HG02642 (cell line): ENCODE measurements around the gene LAP3.
"Not testable (repeated sequence)": the region's sequence is repeated elsewhere in the genome, so short reads cannot be mapped to it uniquely, and the experiment has no call there.

ENCODE experiments used
- ATAC-seq: cut with Tn5 transposase; IDR thresholded peaks from one replicate; pipeline ENCODE4 v1.9.1; 2021; ENCODE audit warnings: mild to moderate bottlenecking; ENCODE audit not compliant: unreplicated experiment, poor library complexity

Gene LAP3

DNA sequence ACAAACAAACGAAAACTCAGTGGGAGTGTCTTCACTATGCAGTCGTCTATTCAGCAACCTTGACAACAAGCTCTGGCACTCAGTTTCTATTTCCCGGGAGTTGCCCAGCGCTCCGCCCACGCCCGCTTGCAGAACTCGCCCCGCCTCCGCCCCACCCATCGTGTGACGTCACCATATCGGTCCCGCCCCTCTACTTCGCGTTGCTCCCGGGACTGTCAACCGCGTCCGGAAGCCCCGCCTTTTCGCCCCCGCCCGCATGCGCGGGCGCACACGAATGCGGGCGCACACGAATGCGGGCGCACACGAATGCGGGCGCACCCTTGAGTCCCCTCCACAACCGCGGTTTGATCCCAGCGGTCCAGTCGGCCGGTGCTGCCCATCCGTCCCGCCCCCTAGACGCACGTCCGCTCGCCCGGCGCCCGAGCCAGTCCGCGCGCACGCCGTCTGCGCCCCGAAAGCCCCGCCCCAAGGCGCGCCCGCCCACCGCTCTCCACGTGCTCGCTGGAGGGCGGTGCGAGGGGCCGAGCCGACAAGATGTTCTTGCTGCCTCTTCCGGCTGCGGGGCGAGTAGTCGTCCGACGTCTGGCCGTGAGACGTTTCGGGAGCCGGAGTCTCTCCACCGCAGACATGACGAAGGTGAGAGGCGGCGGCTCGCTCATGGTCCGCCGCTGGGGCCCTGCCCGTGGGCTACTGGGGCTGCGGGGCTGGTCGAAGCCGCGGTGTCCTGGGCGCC lies at the start of gene LAP3:
TSS of gene LAP3 (plus strand) at position 267 of the 733 bp plus-strand sequence. CDS start at position 535, 268 bp downstream.
- ATAC-seq, result peak; percentile 90

DNA sequence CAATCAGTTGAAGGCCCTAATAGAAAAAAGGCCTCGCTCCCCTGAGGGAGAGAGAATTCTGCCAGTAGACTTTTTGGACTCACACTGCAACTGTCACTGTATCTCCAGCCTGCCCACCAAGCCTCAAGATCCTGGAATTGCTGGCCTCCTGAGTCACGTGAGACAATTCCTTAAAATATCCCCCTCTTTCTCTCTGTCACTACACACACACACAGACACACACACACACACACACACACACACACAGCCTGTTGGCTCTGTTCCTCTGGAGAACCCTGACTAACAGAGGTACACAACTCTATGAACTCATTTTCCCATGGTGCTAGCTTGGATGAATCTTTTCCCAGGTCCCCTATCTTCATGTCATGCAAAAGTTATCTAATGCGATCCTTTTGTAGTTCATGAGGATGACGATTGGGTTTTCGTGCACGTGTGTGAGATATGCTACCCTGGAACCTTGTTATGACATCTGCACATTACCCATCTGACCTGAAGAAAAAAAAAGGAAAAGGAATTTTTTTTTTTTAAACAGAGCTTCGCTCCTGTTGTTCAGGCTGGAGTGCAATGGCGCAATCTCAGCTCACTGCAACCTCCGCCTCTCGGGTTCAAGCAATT lies 48.3 kb upstream of the LAP3 start:
- no peak for ATAC-seq

DNA sequence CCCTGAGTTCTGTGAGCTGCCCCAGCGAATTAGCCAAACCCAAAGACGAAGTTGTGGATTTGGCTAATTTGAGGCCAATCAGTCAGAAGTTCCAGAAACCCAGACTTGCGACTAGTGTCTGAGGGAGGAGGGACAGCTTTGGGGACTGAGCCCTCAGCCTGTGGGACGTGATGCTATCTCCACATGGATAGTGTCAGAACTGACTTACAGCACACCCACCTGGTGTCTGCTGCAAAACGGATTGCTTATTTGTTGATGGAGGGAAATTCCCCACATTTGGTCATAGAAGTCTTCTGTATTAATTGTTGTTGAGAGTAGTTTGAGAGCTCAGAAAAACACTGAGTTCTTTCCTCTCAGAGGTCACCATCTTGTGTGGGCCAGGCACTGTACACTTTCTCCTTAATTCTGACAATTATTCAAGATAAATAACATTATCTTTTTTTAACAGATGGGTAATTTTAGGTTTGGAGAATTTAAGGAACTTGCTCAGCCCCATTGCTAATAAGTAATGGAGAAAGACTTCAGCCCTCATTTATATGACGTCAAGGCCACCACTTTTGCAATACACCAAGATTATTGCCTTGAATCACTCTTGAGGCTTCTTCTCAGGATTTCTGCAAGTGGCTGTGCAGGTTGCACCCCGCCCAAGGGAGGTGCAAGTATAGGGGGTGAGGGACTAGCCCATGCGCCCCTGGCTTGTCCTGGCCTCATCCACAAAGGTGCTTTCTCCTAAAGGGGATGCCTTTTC lies 45.3 kb upstream of the LAP3 start:
- ATAC-seq, result no peak

DNA sequence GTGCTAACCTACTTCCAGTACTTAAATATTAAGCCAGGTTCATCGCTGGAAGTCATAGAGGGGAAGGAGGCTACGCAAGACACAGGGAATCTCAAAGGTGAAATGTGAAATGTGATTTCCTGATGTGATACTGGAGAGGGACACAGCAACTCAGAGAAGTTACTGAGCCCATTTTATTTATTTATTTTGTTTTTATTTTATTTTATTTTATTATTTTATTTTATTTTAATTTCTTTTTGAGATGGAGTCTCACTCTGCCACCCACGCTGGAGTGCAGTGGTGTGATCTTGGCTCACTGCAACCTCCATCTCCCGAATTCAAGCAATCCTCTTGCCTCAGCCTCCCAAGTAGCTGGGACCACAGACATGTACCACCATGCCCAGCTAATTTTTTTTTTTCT lies 42.3 kb upstream of the LAP3 start:
- ATAC-seq, result no peak

DNA sequence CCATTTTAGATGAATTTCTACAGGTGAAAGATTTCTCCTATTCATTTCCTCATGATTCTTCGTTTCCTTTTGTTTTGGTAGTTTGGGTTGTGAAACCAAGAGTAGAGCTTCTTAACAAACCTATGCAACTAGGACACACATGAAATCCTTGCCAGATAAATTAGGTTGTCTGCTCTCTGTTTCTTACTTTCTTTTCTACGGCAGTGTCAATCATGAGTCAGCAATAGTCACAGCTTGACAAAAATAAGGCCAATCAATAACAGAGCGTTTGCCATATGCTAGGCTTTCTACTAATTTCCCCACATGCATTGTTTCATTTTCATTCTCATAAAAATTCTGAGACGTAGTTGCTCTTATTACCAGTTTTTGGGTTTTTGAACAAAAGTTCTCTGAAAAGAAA lies 41.8 kb upstream of the LAP3 start:
- no peak for ATAC-seq

DNA sequence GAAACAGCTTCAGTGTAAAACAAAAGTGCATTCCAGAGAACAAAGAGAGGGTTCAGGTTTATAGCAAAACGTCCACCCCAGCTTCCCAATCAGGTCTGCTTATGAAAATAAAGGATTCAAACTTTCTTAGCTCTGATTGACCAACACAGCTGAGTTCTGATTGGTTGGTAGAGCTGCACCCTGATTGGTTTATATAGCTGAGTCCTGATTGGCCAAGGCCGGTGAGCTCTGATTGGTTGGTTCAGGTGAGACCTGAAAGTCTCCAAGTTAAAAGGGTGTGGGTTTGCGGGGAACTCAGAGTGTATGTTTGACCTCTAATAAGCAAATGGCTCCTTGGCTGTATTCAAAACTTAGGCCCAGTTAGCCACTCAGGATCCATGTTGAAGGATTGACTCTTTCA lies 41.1 kb upstream of the LAP3 start:
- peak; percentile 44 for ATAC-seq

DNA sequence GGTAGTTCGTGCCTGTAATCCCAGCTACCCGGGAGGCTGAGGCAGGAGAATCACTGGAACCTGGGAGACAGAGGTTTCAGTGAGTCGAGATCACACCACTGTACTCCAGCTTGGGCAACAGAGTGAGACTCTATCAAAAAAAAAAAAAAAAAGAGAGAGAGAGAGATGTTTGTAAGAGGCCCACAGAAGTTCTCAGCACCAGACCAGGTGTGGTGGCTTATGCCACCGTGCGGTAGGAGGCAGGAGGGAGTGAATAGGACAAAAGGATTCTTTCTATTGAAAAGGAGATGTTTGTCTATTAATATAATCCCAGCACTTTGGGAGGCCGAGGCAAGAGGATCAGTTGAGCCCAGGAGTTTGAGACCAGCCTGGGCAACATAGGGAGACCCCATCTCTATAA lies 39.9 kb upstream of the LAP3 start:
- not testable (repeated sequence) for ATAC-seq

DNA sequence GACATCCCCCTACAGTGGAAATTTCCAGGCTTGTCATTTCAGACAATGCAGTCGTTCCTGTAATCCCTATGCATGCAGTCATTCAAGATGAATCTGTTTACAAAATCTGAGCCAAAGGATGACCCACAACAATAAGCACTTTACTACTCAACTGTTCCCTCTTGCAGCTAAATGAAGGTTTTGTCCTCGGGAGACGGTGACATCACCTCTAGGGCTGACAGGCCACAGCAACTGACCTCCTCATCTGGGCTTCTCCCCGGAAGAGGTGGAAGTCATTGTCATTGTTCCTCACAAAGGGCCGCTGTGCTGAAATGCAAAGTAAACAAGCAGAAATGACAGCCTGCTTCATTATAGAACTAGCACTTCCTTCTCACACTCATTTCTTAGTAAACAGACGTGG lies 32.8 kb upstream of the LAP3 start:
- no peak for ATAC-seq

DNA sequence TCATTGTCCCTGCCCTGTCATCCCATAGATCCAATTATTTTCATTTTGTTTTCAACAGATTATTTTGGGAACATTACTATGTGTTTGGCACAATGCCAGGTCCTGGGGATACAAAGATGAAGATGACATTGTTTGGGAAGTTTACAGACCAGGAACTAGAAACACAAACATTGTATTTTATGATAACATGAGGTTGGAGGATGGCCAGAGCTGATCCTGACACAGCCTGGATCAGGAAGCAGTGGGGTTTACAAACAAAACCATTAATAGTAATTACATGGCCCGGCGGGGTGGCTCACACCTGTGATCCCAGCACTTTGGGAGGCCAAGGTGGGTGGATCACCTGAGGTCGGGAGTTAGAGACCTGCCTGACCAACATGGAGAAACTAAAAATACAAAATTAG lies 32.2 kb upstream of the LAP3 start:
- ATAC-seq, result no peak

DNA sequence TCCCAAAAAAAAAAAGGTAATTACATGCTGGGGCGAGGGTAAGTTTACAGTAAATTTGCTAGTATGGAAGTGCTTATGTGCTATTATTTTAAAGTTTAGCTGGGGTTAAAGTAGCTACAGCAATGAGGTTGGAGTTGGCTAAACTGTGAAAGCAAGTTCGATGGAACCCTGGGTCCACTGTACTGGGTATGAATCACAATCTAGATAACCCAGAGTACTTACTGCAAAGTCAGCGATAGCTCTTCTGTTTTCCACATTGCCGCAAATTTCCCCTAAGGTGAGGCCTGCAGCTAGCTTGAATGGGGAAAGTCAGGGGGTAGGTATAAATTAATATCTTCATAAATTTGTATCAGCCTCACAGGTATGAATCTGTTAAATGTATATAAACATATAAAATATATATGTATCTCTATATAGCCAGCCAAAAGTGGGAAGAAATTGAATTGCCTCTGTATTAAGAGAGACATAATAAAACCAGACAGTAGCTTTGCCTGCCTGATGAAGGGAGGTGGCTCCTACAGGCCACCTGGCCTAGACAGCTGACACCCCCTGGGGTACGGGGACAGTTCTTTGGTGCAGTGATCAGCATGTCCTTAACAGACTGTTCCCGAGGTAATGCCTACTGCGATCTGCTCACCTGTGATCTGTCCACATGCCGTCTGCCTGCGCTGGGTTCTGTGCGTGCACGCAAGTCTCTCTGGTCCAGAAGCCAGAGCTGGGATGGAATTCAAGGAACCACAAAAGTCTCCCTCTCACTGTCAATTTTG lies 31.4 kb upstream of the LAP3 start:
- ATAC-seq, result no peak

DNA sequence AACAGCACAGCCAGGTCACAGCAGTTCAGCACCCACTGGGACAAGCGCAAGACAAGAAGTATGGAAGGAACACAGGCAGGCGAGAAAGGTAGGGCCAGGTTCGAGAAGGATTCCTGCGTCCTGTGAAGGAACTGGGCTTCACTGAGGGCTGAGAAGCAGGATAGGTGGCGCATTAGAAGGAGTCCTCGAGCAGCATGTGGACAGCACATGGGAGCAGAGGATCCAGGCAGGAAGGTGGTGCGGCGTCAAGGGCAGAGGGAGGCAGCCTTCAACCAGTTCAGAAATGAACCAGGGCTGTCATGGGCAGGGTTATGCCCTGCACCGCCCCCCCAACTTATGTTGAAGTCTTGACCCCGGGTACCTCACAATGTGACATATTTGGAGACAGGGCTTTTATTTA lies 30.8 kb upstream of the LAP3 start:
- no peak for ATAC-seq

DNA sequence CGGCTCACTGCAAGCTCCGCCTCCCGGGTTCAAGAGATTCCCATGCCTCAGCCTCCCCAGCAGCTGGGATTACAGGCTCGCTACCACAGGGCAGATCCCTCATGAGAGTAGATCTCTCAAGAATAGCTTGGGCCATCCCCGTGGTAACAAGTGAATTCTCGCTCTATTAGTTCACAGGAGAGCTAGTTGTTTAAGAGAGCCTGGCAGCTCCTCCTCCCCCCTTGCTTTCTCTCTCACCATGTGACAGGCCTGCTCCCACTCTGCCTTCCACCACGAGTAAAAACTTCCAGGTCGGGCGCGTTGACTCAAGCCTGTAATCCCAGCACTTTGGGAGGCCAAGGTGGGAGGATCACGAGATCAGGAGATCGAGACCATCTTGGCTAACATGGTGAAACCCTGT lies 30.3 kb upstream of the LAP3 start:
- ATAC-seq, result no peak

DNA sequence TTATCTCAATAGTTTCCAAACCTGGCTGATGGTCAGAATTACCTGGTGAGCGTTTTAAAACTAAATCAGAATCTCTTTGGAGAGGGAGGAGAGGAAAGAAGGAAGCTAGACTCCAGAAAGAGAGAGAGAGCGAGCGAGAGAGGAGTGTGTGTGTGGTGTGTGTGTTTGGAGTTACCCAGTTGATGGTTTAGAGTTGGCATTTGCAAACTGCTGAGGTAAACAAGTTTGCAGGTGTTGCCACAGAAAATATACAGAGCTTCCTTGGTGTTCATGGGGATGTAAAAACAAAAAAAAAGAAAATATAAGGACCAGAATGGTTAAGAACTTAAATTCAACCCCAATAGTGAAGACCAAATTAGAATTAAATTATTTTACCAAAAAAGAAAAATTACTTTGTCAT lies 26.4 kb upstream of the LAP3 start:
- ATAC-seq, result no peak

DNA sequence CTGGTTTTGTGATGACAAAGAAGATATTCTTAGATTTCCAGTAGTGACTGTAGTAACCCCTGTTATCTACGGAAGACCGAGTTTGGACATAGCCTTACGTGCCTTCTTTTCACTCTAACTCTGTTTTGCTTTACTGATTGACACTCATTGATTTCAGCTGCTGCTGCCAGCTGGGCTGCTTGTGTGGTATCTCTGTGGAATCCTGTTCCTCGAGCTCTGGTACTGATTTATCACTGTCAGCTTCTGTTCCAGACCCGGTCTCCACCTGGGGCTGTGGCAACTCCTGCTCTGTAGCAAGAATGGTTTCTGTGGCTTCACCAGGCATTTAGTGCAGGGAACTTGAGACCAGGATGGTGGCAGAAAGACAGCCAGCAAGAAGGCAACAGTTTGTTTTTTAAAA lies 24.6 kb upstream of the LAP3 start:
- no peak for ATAC-seq

DNA sequence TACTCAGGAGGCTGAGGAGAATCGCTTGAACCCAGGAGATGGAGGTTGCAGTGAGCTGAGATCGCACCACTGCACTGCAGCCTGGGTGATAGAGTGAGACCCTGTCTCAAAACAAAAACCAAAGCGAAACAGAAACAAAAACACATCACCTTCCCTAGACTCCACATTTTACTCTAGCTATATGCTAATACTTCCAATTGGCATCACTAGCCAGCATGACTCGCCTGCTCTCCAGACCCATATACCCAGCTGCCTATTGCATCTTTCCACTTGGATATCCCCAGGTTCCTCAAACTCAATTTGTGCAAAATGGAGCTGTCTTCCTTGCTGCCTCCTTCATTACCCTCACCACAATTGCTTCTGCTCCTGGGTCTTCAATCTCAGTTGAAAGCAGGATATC lies 22.4 kb upstream of the LAP3 start:
- ATAC-seq, result no peak

DNA sequence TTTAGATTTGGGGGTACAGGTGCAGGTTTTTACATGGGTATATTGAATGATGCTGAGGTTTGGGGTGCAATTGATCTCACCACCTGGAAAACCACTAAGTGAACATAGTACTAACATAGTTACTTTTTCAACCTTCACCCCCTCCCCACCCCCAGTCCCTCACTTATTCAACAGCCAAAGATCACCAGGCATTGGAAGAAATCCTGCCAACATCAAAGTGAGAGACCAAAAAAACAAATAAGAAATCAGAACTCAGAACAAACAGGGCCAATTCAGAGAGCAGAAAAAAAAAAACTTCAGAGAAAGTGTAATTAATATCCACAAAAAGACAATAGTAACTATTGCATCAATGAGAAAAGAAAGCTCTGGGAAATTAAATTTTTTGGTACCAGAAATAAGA lies 20.5 kb upstream of the LAP3 start:
- no peak for ATAC-seq

DNA sequence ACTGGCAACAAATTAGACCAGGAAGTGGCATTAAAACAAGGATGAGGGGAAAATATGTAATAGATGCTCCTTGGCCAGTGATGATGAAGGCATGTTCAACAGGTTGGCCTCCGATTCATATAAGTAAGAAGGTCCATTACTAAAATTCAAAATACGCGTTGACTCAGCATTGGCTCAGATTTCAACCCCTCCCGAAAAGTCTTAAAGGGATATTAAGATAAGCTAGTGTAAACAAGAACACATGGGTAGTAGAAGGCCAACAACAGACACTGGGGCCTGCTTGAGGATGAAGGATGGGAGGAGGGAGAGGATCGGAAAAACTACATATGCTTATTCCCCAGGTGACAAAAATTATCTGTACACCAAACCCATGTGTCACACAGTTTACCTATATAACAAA lies 19.1 kb upstream of the LAP3 start:
- ATAC-seq, result no peak

DNA sequence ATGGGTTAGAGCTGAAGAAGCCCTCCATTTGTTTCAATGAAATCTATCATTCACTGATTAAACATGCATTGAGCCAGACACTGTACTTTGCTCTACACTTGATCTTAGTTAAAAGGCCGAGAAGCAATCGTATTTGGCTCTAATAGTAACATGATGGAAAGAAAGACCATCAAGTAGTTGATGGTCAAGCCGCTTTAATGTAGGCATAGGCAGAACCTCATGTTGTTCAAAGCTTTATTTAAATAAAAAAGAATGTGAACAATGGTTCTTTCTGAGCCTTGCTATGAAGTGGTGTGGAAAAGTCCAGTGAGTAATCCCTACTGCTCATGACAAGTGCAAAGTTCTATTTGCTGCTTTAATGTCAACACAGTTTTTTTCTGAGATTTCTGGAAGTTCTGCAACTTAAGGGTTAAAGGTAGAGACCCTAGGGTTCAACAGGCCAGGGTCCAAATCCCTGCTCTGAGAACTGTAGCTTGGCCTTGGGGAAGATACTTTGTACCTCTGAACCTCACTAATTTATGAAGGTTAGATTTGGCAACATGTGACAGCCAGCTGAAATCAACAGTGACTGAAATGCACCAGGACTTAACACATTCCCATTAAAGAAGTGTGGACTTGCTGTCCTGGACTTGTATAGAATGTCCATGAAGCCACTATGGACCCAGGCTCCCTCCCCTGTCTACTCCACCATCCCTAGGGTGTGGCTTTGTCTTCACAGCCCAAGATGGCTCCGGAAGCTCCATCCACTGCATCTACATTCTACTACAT lies 17.9 kb upstream of the LAP3 start:
- ATAC-seq, result no peak

DNA sequence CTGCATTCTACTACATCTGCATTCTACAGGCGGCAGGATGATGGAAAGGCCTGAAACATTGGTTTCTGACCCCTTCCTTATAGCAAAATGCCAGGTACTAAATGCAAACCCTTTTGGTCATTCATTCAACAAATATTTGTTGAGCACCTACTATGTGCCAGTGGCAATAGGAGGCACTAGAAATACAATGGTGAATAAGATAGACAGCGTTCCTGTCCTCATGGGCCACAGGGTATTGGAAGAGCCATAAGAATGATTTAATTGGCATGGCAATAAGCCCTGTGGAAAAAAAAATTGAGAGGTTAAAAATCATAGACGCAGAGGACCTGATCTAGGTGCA lies 17.3 kb upstream of the LAP3 start:
- no peak for ATAC-seq

DNA sequence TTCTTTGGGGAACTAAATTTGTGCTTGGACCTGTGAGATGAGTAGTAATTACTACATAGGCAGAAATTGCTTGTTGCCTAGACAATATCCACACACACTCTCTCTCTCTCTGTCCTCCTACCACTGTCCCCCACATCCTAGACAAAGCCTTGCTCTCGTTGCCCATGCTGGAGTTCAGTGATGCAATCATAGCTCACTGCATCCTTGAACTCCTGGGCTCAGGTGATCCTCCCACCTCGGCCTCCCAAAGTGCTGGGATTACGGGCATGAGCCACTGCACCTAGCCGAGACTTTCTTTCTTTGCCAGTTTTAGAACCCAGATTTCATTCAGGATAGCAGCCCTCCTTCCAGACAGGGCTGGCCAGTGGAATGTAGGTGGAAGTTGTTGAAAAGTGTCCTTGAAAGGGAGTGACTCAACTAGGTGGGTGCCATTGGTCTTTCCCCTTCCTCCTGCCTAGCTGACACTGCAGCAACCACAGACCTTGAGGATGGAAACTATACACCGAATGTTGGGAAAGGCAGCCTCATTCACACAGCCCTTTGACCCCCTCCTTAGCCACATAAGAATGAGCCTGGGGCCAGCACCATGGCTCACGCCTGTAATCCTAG lies 16.8 kb upstream of the LAP3 start:
- no peak for ATAC-seq
